GM20000 (cell line): ENCODE measurements around the gene TPP2.
A peak's percentile ranks its signal among the peaks of the same experiment; 100 is the strongest.

Experiments used
- DNase-seq: peaks from one replicate; pipeline ENCODE4 v3.0.0; 2012; ENCODE audit warnings: low spot score
- TF ChIP-seq, protein P1 (sequence below): IDR thresholded peaks from 2 replicates; pipeline ENCODE4 v1.5.1; 2012; ENCODE audit warnings: mild to moderate bottlenecking, control low read depth; ENCODE audit errors: extremely low read depth, missing control alignments

TPP2 gene

GRCh38 chr13:102580552-102581169, 16.1 kb upstream of the TPP2 start:
- peak; percentile 49 for DNase-seq

DNA sequence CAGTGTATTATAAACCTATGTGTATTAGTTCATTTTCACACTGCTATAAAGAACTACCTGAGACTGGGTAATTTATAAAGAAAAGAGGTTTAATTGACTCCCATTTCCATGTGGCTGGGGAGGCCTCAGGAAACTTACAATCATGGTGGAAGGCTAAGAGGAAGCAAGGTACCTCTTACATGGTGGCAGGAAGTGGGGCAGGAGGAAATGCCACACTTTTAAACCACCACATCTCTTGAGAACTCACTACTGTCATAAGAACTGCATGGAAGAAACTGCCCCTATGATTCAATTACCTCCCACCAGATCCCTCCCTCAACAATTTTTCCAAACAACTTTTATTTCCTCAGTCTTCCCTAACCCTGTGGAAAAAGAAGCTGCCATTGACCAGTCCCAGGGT, 14.5 kb upstream of the TPP2 start:
- no peak for DNase-seq
- TF ChIP-seq, protein P1, sequence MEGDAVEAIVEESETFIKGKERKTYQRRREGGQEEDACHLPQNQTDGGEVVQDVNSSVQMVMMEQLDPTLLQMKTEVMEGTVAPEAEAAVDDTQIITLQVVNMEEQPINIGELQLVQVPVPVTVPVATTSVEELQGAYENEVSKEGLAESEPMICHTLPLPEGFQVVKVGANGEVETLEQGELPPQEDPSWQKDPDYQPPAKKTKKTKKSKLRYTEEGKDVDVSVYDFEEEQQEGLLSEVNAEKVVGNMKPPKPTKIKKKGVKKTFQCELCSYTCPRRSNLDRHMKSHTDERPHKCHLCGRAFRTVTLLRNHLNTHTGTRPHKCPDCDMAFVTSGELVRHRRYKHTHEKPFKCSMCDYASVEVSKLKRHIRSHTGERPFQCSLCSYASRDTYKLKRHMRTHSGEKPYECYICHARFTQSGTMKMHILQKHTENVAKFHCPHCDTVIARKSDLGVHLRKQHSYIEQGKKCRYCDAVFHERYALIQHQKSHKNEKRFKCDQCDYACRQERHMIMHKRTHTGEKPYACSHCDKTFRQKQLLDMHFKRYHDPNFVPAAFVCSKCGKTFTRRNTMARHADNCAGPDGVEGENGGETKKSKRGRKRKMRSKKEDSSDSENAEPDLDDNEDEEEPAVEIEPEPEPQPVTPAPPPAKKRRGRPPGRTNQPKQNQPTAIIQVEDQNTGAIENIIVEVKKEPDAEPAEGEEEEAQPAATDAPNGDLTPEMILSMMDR = no peak

More at GRCh38 chr13:102580552-102581169, 16.1 kb upstream of the TPP2 start:
- TF ChIP-seq, protein P1 = peak; percentile 52

GRCh38 chr13:102584434-102584833, 12.4 kb upstream of the TPP2 start:
- DNase-seq = no peak
- TF ChIP-seq, protein P1 = no peak

DNA sequence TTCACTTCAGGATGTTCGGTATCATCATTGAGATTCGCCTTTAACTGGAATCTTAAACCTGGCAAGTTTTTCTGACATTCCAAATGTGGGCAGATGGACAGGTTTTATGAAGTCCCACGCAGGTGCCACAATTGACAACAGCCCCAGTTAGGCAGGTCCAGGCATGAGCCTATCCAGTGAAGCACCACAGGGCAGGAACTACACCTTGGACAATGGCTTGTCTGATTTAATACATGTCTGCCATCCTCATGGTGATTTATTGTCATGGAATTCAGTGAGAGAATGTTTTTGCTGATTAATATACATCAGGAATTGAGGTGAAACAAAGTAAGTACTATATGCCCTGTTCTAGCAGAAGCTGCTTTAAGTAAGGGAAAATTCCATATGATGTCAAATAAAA, 10.2 kb upstream of the TPP2 start:
- DNase-seq = no peak
- TF ChIP-seq, protein P1 = no peak

DNA sequence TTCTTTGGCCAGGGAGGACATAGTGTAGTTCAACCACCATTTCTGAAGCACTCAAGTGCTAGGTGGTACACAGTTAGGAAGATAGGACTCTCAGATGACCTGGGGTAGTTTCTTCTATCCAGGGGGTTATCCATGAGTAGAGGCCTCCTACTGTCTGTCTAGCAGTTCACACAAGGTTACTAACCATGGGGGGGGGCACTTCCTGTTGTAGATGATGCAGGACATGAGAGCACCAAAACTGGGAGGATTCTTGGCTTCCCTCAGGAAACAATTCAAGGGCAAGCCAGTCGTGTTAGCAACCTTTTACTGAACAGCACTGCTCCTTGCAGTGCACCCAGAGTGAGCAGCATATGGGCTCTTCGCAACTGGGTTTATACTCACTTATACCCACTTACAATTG, 8.9 kb upstream of the TPP2 start:
- no peak for DNase-seq
- TF ChIP-seq, protein P1 = no peak

DNA sequence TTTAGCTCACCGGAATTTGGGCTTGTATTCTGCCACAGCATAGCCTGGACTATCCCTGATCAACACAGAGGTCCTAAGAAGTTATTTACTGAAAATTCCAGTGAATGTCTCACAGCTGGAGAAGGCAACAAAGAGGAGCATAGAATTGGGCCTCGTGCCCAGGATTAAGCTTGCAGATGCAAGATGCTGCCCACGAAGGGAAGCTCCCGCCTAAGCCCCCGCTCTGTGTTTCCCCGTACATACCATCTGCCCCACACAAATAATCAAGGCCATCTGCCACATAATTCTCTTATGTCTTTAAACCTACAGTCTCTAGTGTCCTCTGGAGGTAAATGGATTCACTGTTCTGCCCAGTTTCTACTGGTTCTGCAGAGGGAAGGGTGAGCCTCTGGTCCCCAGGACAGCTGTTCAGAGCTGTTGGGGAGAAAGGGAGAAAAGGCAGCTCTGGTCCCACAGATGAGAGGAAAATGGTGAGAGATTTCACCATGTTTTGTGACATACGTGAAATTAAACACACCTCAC, 7.4 kb upstream of the TPP2 start:
- DNase-seq = no peak
- TF ChIP-seq, protein P1 = no peak

DNA sequence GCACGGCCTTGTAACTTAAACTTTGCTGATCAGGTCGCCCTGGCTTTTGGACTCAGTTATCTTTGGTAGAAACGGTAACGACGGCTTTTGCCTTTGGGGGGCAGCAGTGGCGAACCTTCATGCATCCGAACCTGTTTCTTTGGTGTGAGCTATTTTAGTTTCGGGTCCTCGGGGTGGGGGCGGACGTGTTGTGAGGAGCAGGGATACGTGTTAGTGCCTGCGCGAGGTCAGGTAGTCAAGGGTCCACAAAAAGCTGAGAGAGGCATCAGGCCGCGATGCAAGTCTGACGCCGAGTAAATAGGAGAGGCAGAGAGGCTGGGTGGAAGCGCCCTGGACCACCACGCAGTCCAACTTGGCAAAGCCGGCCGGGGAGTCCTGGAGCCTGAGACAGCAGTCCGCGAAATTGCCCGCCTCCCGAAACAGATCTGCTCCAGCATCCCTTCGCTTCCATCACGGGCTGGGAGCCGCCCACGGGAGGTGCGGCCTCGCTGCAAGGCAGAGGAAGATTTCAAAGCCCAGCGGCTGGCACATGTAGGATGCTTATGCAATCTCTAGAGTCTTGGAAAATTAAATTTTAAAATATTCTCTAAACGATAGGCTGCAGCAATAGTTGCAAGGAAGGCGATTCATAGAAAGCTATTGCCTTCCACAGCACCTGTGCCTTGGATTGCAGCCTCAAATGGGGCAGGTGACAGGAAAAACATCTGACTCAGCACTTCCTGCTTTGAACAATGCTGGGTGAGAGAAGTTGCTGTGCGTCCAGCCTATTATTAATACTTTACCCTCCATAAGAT, 4.6 kb upstream of the TPP2 start:
- TF ChIP-seq, protein P1 = peak; percentile 78
- peak; percentile 61 for DNase-seq
